Fibroblast of lung (primary cell): ENCODE measurements around the gene PTTG2. TPM values are rescaled to one million over a fixed set of nuclear protein-coding genes. Genes with fewer than 3 reads are reported as not detected.

ENCODE experiments used
- DNase-seq, 2 donors: peaks; one replicate each; pipeline versions ENCODE4 v3.0.0 to v3.0.0-alpha.2; 2010; ENCODE audit warnings: low read depth in 2 of 2
- H2AFZ ChIP-seq: 2 replicates; pipeline ENCODE4 v1.5.1; 2012; ENCODE audit warnings: low read length, control low read depth, inconsistent platforms
- H3K27ac ChIP-seq: 2 replicates; pipeline ENCODE4 v1.5.1; 2011; ENCODE audit warnings: low read length, control low read depth; ENCODE audit not compliant: insufficient read depth
- H3K27me3 ChIP-seq: 2 replicates; pipeline ENCODE4 v1.5.1; 2011; ENCODE audit warnings: mild to moderate bottlenecking, low read length; ENCODE audit not compliant: control insufficient read depth, insufficient read depth
- H3K36me3 ChIP-seq: 2 replicates; pipeline ENCODE4 v1.5.1; 2011; ENCODE audit warnings: low read length; ENCODE audit not compliant: control insufficient read depth, insufficient read depth
- H3K4me1 ChIP-seq: 2 replicates; pipeline ENCODE4 v1.5.1; 2011; ENCODE audit warnings: low read length; ENCODE audit not compliant: control insufficient read depth, insufficient read depth; ENCODE audit errors: extremely low read depth
- H3K4me2 ChIP-seq: 2 replicates; pipeline ENCODE4 v1.5.1; 2011; ENCODE audit warnings: low read length, control low read depth; ENCODE audit not compliant: insufficient read depth; ENCODE audit errors: extremely low read depth
- H3K4me3 ChIP-seq, 4 experiments: fragments of 200-600 bp in 1 of 4; sonication (generic) in 1 of 4; replicated peaks in 1 of 4; 2 replicates each; pipeline ENCODE4 v1.5.1; 2011 to 2016; ENCODE audit warnings: low read length in 4 of 4, low read depth in 3 of 4, mild to moderate bottlenecking in 3 of 4, control low read depth in 2 of 4, inconsistent platforms in 1 of 4, mixed read lengths in 1 of 4; ENCODE audit not compliant: insufficient read depth in 1 of 4; ENCODE audit errors: control extremely low read depth in 1 of 4
- H3K79me2 ChIP-seq: 2 replicates; pipeline ENCODE4 v1.5.1; 2012; ENCODE audit warnings: mild to moderate bottlenecking, low read length, inconsistent platforms; ENCODE audit not compliant: control insufficient read depth, insufficient read depth
- H3K9ac ChIP-seq: 2 replicates; pipeline ENCODE4 v1.5.1; 2011; ENCODE audit warnings: mild to moderate bottlenecking, low read length, control low read depth; ENCODE audit not compliant: insufficient read depth
- H3K9me3 ChIP-seq: 2 replicates; pipeline ENCODE4 v1.5.1; 2012; ENCODE audit warnings: low read depth, low read length; ENCODE audit not compliant: control insufficient read depth, insufficient read depth
- H4K20me1 ChIP-seq: 2 replicates; pipeline ENCODE4 v1.5.1; 2011; ENCODE audit warnings: low read length; ENCODE audit not compliant: control insufficient read depth, insufficient read depth; ENCODE audit errors: extremely low read depth
- CTCF ChIP-seq, 2 donors: IDR thresholded peaks in 1 of 2; conservative IDR thresholded peaks in 1 of 2; 1 replicate in 1 of 2; 2 replicates in 1 of 2; pipeline ENCODE4 v1.5.1; 2011 to 2012; ENCODE audit warnings: low read length in 2 of 2, control low read depth in 1 of 2, inconsistent platforms in 1 of 2, low read depth in 1 of 2, mild to moderate bottlenecking in 1 of 2
- EZH2 ChIP-seq: IDR thresholded peaks from 2 replicates; pipeline ENCODE4 v1.5.1; 2012; ENCODE audit warnings: low read length, control low read depth, mild to moderate bottlenecking; ENCODE audit errors: missing control alignments
- polyA plus RNA-seq, 2 donors: library from polyadenylated mRNA; depleted of rRNA in 1 of 2; stranded (reverse) in 1 of 2; unstranded in 1 of 2; fragments of >200 nt; gene quantifications; 2 replicates each; pipeline ENCODE4 v1.2.1, GENCODE V29; 2011 to 2012; ENCODE audit warnings: missing spikeins in 1 of 2
- total RNA-seq: library from RNA; depleted of rRNA; stranded (reverse); fragments of >200 nt; gene quantifications from 2 replicates; pipeline ENCODE4 v1.2.1, GENCODE V29; 2014

The PTTG2 gene
- total and polyA plus RNA-seq, 2 donors (not counting 1 experiment from before 2014, with no cell fraction given) = not detected

DNA sequence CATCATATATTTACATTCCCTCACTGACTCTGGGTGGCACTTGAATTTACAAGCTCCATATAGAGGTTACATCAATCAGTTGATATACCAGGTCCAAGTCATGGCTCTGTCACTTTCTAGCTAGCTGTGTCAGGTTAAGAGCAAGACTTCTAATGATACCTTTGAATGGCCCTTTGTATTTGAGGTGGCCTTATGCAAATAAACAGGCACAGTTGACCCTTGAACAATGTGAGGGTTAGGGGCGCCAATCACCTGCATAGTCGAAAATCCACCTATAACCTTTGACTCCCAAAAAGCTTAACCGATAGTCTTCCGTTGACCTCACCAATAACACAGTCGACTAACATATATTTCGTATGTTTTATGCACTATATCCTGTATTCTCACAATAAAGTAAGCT, 1.3 kb upstream of the PTTG2 start:
- H3K4me3 ChIP-seq = no peak overlapping the region

GRCh38 chr4:37960679-37961450, 667 bp downstream of the PTTG2 start:
- TF ChIP-seq EZH2 = no peak
- TF ChIP-seq CTCF (conservative IDR thresholded peaks at IDR 0.05 in 1 of 2, IDR thresholded peaks at IDR 0.05 in 1 of 2; ENCODE audit: low read depth in 1 of 2, low read length in 2 of 2) = no peak
- H3K36me3 ChIP-seq = no peaks in the 10 kb centered on the region
- H3K9ac ChIP-seq = no peak overlapping the region
- no peak for DNase-seq
- H4K20me1 ChIP-seq = no peaks in the 10 kb centered on the region
- no peak overlapping the region for H3K4me2 ChIP-seq
- H2AFZ ChIP-seq = no peak overlapping the region
- no peak overlapping the region for H3K27ac ChIP-seq
- no peaks in the 10 kb centered on the region for H3K4me1 ChIP-seq
- H3K79me2 ChIP-seq = no peaks in the 10 kb centered on the region
- no peak overlapping the region for H3K4me3 ChIP-seq
- H3K9me3 ChIP-seq = no peaks in the 10 kb centered on the region
- no peaks in the 10 kb centered on the region for H3K27me3 ChIP-seq

More for the DNA sequence above, 1.3 kb upstream of the PTTG2 start:
- DNase-seq = no peak
- Histone ChIP-seq H3K79me2 (no peaks in the 10 kb centered on the region), H3K36me3 (no peaks in the 10 kb centered on the region), H3K27me3 (no peaks in the 10 kb centered on the region), H3K9me3 (no peaks in the 10 kb centered on the region), H3K9ac (no peak overlapping the region), H4K20me1 (no peaks in the 10 kb centered on the region), H3K27ac (no peak overlapping the region), H2AFZ (no peak overlapping the region), H3K4me1 (no peaks in the 10 kb centered on the region), H3K4me2 (no peak overlapping the region)
- TF ChIP-seq CTCF (conservative IDR thresholded peaks at IDR 0.05 in 1 of 2, IDR thresholded peaks at IDR 0.05 in 1 of 2; ENCODE audit: low read depth in 1 of 2, low read length in 2 of 2) = no peak
- no peak for TF ChIP-seq EZH2

DNA sequence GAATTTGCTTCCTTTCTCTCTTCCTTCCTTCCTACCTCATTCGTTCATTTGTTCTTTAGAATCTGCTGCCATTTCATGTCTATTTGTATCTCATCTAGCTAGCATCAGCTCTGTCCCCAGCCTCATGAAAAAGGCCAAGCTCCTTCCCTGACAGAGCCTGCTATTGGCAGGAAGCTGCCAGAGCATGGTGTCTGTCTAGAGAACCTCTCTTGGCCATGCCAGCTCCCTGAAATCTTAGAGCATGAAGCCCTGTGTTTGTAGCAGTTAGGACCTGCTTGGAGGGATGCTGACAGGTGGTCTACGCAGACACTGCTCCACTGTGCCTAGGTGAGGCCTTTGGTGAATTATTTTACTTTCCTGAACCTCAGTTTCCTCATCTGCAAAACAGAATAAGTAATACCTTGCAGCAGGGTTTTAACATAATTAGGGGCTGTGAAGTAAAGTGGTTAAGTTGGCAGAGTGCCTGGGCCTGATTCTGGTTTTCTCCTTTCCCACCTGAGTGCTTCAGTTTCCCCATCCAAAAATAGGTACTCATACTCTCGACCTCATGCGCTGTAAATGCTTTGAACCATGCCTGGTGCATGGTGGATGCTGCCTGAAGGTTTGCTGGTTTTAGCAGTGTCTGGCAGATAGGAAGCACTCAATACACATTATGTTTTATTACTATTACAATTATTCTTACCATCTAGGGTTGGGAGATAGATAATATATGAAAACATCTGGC, 4.7 kb downstream of the PTTG2 start:
- TF ChIP-seq CTCF (conservative IDR thresholded peaks at IDR 0.05 in 1 of 2, IDR thresholded peaks at IDR 0.05 in 1 of 2; ENCODE audit: low read depth in 1 of 2, low read length in 2 of 2) (no peak), EZH2 (no peak)
- no peaks in the 10 kb centered on the region for H3K36me3 ChIP-seq
- no peak overlapping the region for H3K4me2 ChIP-seq
- H3K4me3 ChIP-seq = no peak overlapping the region
- no peak overlapping the region for H3K9ac ChIP-seq
- H3K27me3 ChIP-seq = no peaks in the 10 kb centered on the region
- no peaks in the 10 kb centered on the region for H4K20me1 ChIP-seq
- no peaks in the 10 kb centered on the region for H3K9me3 ChIP-seq
- no peaks in the 10 kb centered on the region for H3K79me2 ChIP-seq
- H3K27ac ChIP-seq = no peak overlapping the region
- no peak overlapping the region for H2AFZ ChIP-seq
- DNase-seq = no peak
- no peaks in the 10 kb centered on the region for H3K4me1 ChIP-seq
